Measurements from ENCODE around the gene NFYB. TPM values are rescaled to one million over a fixed set of nuclear protein-coding genes. Genes with fewer than 3 reads are reported as not detected.

NFYB gene
- total and polyA plus RNA-seq, 2 donors (not counting 3 experiments of a cell fraction or from before 2014, with no cell fraction given): 10.2 to 23.3 TPM

DNA sequence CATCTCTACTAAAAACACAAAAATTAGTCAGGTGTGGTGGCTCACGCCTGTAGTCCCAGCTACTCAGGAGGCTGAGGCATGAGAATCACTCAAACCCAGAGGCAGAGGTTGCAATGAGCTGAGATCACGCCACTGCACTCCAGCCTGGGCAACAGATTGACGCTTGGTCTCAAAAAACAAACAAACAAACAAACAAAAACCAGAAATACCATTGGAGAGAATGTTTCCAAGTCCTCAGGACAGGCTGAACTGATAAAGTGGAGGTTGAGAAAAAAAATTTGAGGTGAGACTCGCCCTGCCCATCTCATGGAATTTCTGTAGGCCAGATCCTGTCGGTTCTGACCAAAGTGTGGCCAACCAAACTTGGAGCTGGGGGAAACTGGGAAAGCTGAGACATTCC is 30.6 kb upstream of the NFYB start:
- DNase-seq (ENCODE audit: low read depth, low spot score): no peak

More for the DNA sequence above, 30.6 kb upstream of the NFYB start:
- H3K9me1 ChIP-seq (replicated peaks; ENCODE audit: control insufficient read depth, extremely low read depth, insufficient read depth, low read length): no peaks in the 10 kb centered on the region
- ChIA-PET POLR2A (no interaction called here), CTCF (interaction anchor here (0.7 kb wide), 1 partner anchor 9 kb away, joined by 3 read pairs; no protein-coding TSS in a partner anchor)
- no peaks in the 10 kb centered on the region for H3K79me2 ChIP-seq (ENCODE audit: control insufficient read depth, insufficient read depth, low read length)
- H3K4me2 ChIP-seq (ENCODE audit: insufficient read depth, low read length): no peak overlapping the region
- no peaks in the 10 kb centered on the region for H4K20me1 ChIP-seq (replicated peaks; ENCODE audit: control insufficient read depth, extremely low read depth, insufficient read depth, low read length)
- no peak overlapping the region for H2AFZ ChIP-seq (ENCODE audit: low read depth, low read length)
- H3K36me3 ChIP-seq (ENCODE audit: control insufficient read depth in 2 of 2, extremely low read depth in 1 of 2, insufficient read depth in 2 of 2, low read length in 2 of 2): no peaks in the 10 kb centered on the region
- no peak overlapping the region for H3K27ac ChIP-seq (ENCODE audit: insufficient read depth, low read depth, low read length)
- TF ChIP-seq POLR2A (IDR thresholded peaks at IDR 0.05; ENCODE audit: low read depth, low read length): no peak
- no peak for TF ChIP-seq EZH2 (IDR thresholded peaks at IDR 0.05; ENCODE audit: borderline replicate concordance, low read depth, low read length, severe bottlenecking)
- TF ChIP-seq GATA2 (IDR thresholded peaks at IDR 0.05; ENCODE audit: insufficient read depth, insufficient read length, low read depth, low read length): no peak
- TF ChIP-seq, protein P1, sequence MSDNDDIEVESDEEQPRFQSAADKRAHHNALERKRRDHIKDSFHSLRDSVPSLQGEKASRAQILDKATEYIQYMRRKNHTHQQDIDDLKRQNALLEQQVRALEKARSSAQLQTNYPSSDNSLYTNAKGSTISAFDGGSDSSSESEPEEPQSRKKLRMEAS (IDR thresholded peaks at IDR 0.05; ENCODE audit: insufficient read depth, insufficient read length): no peak
- no peak for TF ChIP-seq POLR2AphosphoS5 (IDR thresholded peaks at IDR 0.05; ENCODE audit: insufficient read depth, low read depth, low read length)
- no peak for TF ChIP-seq FOS (IDR thresholded peaks at IDR 0.05; ENCODE audit: borderline replicate concordance, insufficient read depth, low read length)
- no peak for TF ChIP-seq JUN (IDR thresholded peaks at IDR 0.05; ENCODE audit: borderline replicate concordance, insufficient read depth, insufficient read length, low read depth)
- TF ChIP-seq MYC (IDR thresholded peaks at IDR 0.05; ENCODE audit: low read depth, low read length): no peak
- TF ChIP-seq, protein P2, sequence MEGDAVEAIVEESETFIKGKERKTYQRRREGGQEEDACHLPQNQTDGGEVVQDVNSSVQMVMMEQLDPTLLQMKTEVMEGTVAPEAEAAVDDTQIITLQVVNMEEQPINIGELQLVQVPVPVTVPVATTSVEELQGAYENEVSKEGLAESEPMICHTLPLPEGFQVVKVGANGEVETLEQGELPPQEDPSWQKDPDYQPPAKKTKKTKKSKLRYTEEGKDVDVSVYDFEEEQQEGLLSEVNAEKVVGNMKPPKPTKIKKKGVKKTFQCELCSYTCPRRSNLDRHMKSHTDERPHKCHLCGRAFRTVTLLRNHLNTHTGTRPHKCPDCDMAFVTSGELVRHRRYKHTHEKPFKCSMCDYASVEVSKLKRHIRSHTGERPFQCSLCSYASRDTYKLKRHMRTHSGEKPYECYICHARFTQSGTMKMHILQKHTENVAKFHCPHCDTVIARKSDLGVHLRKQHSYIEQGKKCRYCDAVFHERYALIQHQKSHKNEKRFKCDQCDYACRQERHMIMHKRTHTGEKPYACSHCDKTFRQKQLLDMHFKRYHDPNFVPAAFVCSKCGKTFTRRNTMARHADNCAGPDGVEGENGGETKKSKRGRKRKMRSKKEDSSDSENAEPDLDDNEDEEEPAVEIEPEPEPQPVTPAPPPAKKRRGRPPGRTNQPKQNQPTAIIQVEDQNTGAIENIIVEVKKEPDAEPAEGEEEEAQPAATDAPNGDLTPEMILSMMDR (IDR thresholded peaks at IDR 0.05; ENCODE audit: extremely low read depth in 1 of 2, insufficient read depth in 1 of 2, low read depth in 1 of 2, low read length in 2 of 2): no peak
- dilution Hi-C loops (cut with MboI; ENCODE audit: extremely low pct_ligation_motif_present, low sequenced_read_pairs) (no loop called here), intact Hi-C loops (cut with micrococcal nuclease) (no loop called here)
- no peaks in the 10 kb centered on the region for H3K9me3 ChIP-seq (replicated peaks; ENCODE audit: control insufficient read depth, insufficient read depth, low read length)
- no peak overlapping the region for H3K9ac ChIP-seq (replicated peaks; ENCODE audit: extremely low read depth, insufficient read depth, low read length)
- H3K27me3 ChIP-seq (ENCODE audit: control insufficient read depth in 2 of 2, insufficient read depth in 2 of 2, low read length in 2 of 2): no peaks in the 10 kb centered on the region
- BruUV-seq (replicated peaks): no TSS peak
- peaks cover 6% of the 10 kb centered on the region for H3K4me1 ChIP-seq (ENCODE audit: control insufficient read depth, extremely low read depth, insufficient read depth, low read length)
- FAIRE-seq: no peak
- H3K4me3 ChIP-seq (replicated peaks in 1 of 3; ENCODE audit: insufficient read depth in 1 of 3, low read depth in 1 of 3, low read length in 3 of 3): no peak overlapping the region

Data from endothelial cell of umbilical vein (primary cell).